GM12875 (cell line): Measurements from ENCODE around the gene ZNF519.

ENCODE experiments used
- H3K4me3 ChIP-seq: one replicate; pipeline ENCODE4 v1.5.1; 2011; ENCODE audit warnings: low read depth, low read length, control low read depth
- CTCF ChIP-seq: IDR thresholded peaks from 2 replicates; pipeline ENCODE4 v1.5.1; 2011; ENCODE audit warnings: low read depth, mild to moderate bottlenecking, control low read depth, inconsistent platforms, low read length, moderate library complexity, borderline replicate concordance; ENCODE audit not compliant: insufficient read depth

The ZNF519 gene

GRCh38 chr18:14100503-14101286, 31.5 kb downstream of the ZNF519 start:
- no peak overlapping the region for H3K4me3 ChIP-seq
- TF ChIP-seq CTCF, result no peak

DNA sequence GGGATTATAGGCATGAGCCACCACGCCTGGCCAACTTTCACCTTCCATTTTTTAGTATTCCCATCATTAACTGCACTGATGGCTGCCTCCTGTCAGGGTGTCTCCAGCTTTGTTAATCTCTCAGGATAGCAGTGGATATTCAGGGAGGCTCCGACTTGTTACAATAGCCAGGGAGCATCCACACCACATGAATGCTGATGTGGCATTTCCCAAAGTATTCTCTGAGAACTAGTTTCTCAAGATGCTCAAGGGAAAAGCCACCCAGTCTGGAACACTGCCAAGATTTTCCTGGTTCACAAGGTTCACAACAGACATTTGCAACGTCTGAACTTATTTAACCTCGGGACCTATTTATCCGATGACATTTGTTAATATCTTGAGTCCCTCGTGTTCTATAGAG, 33.8 kb downstream of the ZNF519 start:
- TF ChIP-seq CTCF, result no peak
- H3K4me3 ChIP-seq, result no peak overlapping the region

- no peak overlapping the region for H3K4me3 ChIP-seq
- TF ChIP-seq CTCF, result no peak
Observed at GRCh38 chr18:14097761-14098160, 34.5 kb downstream of the ZNF519 start.

DNA sequence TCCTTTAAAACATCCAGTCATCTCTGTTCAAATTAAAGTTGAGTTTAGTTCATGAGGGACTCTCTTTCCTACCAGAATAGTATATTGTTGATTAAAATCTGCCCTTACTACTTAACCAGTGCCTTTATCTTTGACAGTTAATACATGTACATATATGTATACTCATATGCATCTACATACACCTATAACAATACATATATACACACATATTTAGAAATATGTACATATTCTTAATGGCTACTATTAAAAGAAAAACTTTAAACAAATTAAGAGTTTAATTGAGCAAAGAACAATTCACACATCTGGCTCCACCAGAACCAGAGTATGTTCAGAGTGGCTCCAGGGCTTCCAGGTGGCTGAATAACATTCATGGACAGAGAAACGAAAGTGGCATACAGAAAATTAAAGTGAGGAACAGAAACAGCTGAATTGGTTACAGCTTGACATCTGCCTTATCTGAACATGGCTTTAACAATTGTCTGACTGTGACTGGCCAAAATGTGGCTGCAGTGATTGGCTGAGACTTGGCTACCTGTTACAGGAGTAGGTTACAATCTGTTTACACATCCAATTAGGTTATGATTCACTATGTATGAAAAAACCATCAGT, 38.8 kb downstream of the ZNF519 start:
- no peak overlapping the region for H3K4me3 ChIP-seq
- no peak for TF ChIP-seq CTCF

GRCh38 chr18:14092625-14093306, 39.5 kb downstream of the ZNF519 start:
- no peak overlapping the region for H3K4me3 ChIP-seq
- TF ChIP-seq CTCF, result no peak

GRCh38 chr18:14089781-14090180, 42.5 kb downstream of the ZNF519 start:
- TF ChIP-seq CTCF, result no peak
- H3K4me3 ChIP-seq, result no peak overlapping the region
